ENCODE data around the gene CDKAL1.

- TF ChIP-seq CTCF (IDR thresholded peaks at IDR 0.05; ENCODE audit: poor library complexity) = no peak
- TF ChIP-seq EZH2 (IDR thresholded peaks at IDR 0.05; ENCODE audit: borderline replicate concordance) = no peak
- TF ChIP-seq EZH2phosphoT487 (IDR thresholded peaks at IDR 0.05; ENCODE audit: low read depth, severe bottlenecking, unreplicated experiment) = no peak
Measured at GRCh38 chr6:21050935-21051334, 516.7 kb downstream of the CDKAL1 start.

All from hepatocyte (in vitro differentiated cells).